Activated B cell treated with CpG ODN at 0.5 μM for 24 hours (primary cell): ENCODE results near the gene LRRIQ1. TPM values are rescaled to one million over a fixed set of nuclear protein-coding genes. Genes with fewer than 3 reads are reported as not detected.

Experiments
- ATAC-seq: fragments of 200-7000 bp; cut with Tn5 transposase; one replicate; pipeline ENCODE4 v1.10.0; 2021; ENCODE audit warnings: low read depth, mild to moderate bottlenecking, moderate library complexity
- CTCF ChIA-PET: fragments of 350-600 bp; sonication (Branson Sonifier 250); formaldehyde crosslinking; loops from one replicate; lab custom pipeline; 2021; ENCODE audit warnings: antibody characterized with exemption; lab: Charles Lee
- POLR2A ChIA-PET: fragments of 350-600 bp; sonication (Branson Sonifier 250); formaldehyde crosslinking; loops from one replicate; lab custom pipeline; 2021; ENCODE audit warnings: antibody characterized with exemption; lab: Charles Lee
- DNase-seq: peaks from one replicate; pipeline ENCODE4 v3.0.0; 2022
- H3K27ac Mint-ChIP-seq: one replicate; pipeline ENCODE4 v1.8.0; 2020; ENCODE audit warnings: mixed read lengths
- H3K27me3 Mint-ChIP-seq: one replicate; pipeline ENCODE4 v1.8.0; 2021; ENCODE audit warnings: mixed read lengths
- H3K36me3 Mint-ChIP-seq: one replicate; pipeline ENCODE4 v1.8.0; 2021; ENCODE audit warnings: low read depth, mixed read lengths
- H3K4me1 Mint-ChIP-seq: one replicate; pipeline ENCODE4 v1.8.0; 2021; ENCODE audit warnings: mixed read lengths
- H3K4me3 Mint-ChIP-seq: one replicate; pipeline ENCODE4 v1.8.0; 2020; ENCODE audit warnings: mild to moderate bottlenecking, mixed read lengths
- H3K9me3 Mint-ChIP-seq: one replicate; pipeline ENCODE4 v1.8.0; 2020; ENCODE audit warnings: mixed read lengths
- CTCF ChIP-seq: fragments of 200-600 bp; IDR thresholded peaks from one replicate; pipeline ENCODE4 v1.8.0; 2022; ENCODE audit warnings: antibody characterized with exemption, mild to moderate bottlenecking
- intact Hi-C: fragments of 100-400 bp; cut with micrococcal nuclease; formaldehyde crosslinking; loops from one replicate; pipeline ENCODE4 v1.15.1; 2024
- total RNA-seq: library from RNA; stranded (reverse); gene quantifications from 2 replicates; pipeline ENCODE4 v1.2.3, GENCODE V29; 2022

LRRIQ1 gene
- total RNA-seq, 1 donor from 2014 or later: not detected

- ChIA-PET CTCF (no interaction called here), POLR2A (no interaction called here)
- ATAC-seq (no peak), DNase-seq (no peak)
- no peaks in the 10 kb centered on the region for H3K27me3 Mint-ChIP-seq
- no peaks in the 10 kb centered on the region for H3K36me3 Mint-ChIP-seq
- no peak overlapping the region for H3K4me3 Mint-ChIP-seq
- H3K9me3 Mint-ChIP-seq: no peaks in the 10 kb centered on the region
- H3K27ac Mint-ChIP-seq: no peak overlapping the region
- H3K4me1 Mint-ChIP-seq: no peaks in the 10 kb centered on the region
- intact Hi-C loops: no loop called here
- TF ChIP-seq CTCF: no peak
Measured at GRCh38 chr12:85257671-85258070, 221.5 kb downstream of the LRRIQ1 start.

- CTCF ChIA-PET: no interaction called here
- Mint-ChIP-seq H3K27me3 (no peaks in the 10 kb centered on the region), H3K4me1 (no peaks in the 10 kb centered on the region), H3K9me3 (no peaks in the 10 kb centered on the region), H3K27ac (no peak overlapping the region), H3K4me3 (no peak overlapping the region), H3K36me3 (no peaks in the 10 kb centered on the region)
- DNase-seq (no peak), ATAC-seq (no peak)
- POLR2A ChIA-PET: no interaction called here
- TF ChIP-seq CTCF: no peak
- intact Hi-C loops: no loop called here
Measured at GRCh38 chr12:85260447-85260846, 224.3 kb downstream of the LRRIQ1 start.

DNA sequence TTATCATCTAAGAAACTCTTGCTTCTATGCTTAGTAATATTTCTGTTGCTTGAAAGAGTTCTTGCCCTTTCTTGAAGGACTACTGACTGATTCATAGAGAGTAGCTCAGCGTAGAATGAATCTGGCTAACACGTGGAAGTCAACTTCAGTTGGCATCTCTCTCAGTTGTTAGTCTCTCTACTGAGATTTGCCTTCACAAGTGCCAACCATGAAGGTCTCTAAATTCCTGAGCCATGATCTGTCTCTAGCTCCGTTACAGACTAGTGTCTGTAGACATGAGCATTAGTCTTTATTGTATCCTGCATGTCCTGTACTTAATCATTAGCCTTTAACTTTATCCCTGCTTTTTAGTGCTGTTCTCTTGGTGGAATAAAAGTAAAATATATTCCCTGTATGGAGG, 224.7 kb downstream of the LRRIQ1 start:
- no peaks in the 10 kb centered on the region for H3K36me3 Mint-ChIP-seq
- no peak for DNase-seq
- H3K4me1 Mint-ChIP-seq: no peaks in the 10 kb centered on the region
- CTCF ChIA-PET: no interaction called here
- H3K27ac Mint-ChIP-seq: no peak overlapping the region
- intact Hi-C loops: no loop called here
- no peaks in the 10 kb centered on the region for H3K9me3 Mint-ChIP-seq
- no peak overlapping the region for H3K4me3 Mint-ChIP-seq
- no peak for ATAC-seq
- no peaks in the 10 kb centered on the region for H3K27me3 Mint-ChIP-seq
- TF ChIP-seq CTCF: no peak
- POLR2A ChIA-PET: no interaction called here

- ChIA-PET POLR2A (no interaction called here), CTCF (no interaction called here)
- H3K4me3 Mint-ChIP-seq: no peak overlapping the region
- no peak for ATAC-seq
- no peak overlapping the region for H3K27ac Mint-ChIP-seq
- TF ChIP-seq CTCF: no peak
- H3K4me1 Mint-ChIP-seq: no peaks in the 10 kb centered on the region
- H3K36me3 Mint-ChIP-seq: no peaks in the 10 kb centered on the region
- no peak for DNase-seq
- H3K9me3 Mint-ChIP-seq: no peaks in the 10 kb centered on the region
- peaks cover 1% of the 10 kb centered on the region for H3K27me3 Mint-ChIP-seq
- intact Hi-C loops: no loop called here
Measured at GRCh38 chr12:85266356-85266755, 230.2 kb downstream of the LRRIQ1 start.

- Mint-ChIP-seq H3K4me1 (no peaks in the 10 kb centered on the region), H3K27ac (no peak overlapping the region), H3K4me3 (no peak overlapping the region), H3K27me3 (peaks cover 34% of the 10 kb centered on the region), H3K9me3 (no peaks in the 10 kb centered on the region), H3K36me3 (no peaks in the 10 kb centered on the region)
- intact Hi-C loops: no loop called here
- POLR2A ChIA-PET: no interaction called here
- DNase-seq (no peak), ATAC-seq (no peak)
- CTCF ChIA-PET: no interaction called here
- no peak for TF ChIP-seq CTCF
Measured at GRCh38 chr12:85273381-85274314, 237.5 kb downstream of the LRRIQ1 start.
